Fibroblast of pulmonary artery (primary cell): ENCODE data around the gene NKAIN2.

Experiments used
- DNase-seq: peaks from one replicate; pipeline ENCODE4 v3.0.0-alpha.2; 2010; ENCODE audit warnings: low read depth
- H3K4me3 ChIP-seq: replicated peaks from 2 replicates; pipeline ENCODE4 v1.5.1; 2011; ENCODE audit warnings: low read depth, mild to moderate bottlenecking, control low read depth, low read length, moderate library complexity
- TF ChIP-seq, protein P1 (sequence below): IDR thresholded peaks from 2 replicates; pipeline ENCODE4 v1.5.1; 2011; ENCODE audit warnings: mild to moderate bottlenecking, control low read depth, low read length, inconsistent platforms; ENCODE audit errors: missing control alignments

The NKAIN2 gene

DNA sequence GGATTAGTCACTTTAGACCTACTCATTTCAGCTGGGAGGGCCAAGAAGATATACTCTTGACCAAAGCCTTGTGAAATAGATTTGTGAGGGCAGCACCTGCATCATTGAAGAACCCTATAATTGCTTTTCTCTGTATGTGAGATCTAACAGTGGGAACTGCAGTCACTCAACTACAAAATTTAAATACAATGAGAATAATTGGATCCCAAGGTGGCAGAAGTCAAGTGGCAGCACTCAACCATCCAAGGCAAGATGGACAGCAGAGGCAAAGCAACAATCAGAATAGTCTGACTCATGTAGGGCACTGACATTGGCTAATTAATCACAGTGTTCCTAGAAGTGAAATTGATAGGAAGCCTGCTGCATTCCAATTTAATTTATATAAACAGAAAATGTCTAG is 8.9 kb upstream of the NKAIN2 start:
- TF ChIP-seq, protein P1, sequence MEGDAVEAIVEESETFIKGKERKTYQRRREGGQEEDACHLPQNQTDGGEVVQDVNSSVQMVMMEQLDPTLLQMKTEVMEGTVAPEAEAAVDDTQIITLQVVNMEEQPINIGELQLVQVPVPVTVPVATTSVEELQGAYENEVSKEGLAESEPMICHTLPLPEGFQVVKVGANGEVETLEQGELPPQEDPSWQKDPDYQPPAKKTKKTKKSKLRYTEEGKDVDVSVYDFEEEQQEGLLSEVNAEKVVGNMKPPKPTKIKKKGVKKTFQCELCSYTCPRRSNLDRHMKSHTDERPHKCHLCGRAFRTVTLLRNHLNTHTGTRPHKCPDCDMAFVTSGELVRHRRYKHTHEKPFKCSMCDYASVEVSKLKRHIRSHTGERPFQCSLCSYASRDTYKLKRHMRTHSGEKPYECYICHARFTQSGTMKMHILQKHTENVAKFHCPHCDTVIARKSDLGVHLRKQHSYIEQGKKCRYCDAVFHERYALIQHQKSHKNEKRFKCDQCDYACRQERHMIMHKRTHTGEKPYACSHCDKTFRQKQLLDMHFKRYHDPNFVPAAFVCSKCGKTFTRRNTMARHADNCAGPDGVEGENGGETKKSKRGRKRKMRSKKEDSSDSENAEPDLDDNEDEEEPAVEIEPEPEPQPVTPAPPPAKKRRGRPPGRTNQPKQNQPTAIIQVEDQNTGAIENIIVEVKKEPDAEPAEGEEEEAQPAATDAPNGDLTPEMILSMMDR = no peak
- DNase-seq = no peak
- no peak overlapping the region for H3K4me3 ChIP-seq

DNA sequence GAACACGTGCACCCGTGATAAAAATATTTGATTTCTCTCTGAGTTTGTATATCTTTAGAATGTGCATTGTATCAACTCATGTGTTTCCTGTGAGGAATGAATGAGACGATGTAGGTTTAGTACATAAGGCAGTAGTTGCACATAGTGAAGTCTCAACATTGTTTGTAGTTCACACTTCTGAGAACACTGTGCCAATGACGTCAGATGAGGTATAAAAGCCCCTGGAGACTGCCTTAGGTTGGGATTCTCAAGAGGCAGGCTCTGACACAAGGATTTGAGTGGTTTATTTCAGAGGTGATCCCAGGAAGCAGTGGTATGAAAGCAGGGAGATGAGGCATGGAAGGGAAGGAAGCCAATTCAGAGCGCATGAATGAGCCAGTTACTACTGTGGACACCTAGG is 2.6 kb upstream of the NKAIN2 start:
- no peak overlapping the region for H3K4me3 ChIP-seq
- DNase-seq = no peak
- TF ChIP-seq, protein P1 = no peak

DNA sequence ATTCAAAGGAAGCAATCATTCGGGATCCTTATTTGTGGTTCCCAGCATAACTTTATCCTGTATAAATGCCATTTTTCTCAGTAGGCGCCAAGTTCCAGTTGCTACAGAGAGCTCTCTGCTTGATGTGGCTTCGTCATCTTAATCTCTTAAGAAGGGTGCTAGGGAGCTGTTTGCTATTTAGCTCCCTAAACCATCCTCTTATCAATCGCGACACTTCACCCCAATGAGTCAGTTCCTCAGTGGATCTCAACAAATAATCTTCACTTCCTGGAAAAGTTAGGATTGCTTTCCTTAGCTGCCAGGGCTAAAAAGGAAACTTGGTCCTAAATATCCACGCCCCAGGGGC is 1.3 kb upstream of the NKAIN2 start:
- TF ChIP-seq, protein P1 = no peak
- no peak for DNase-seq
- no peak overlapping the region for H3K4me3 ChIP-seq

DNA sequence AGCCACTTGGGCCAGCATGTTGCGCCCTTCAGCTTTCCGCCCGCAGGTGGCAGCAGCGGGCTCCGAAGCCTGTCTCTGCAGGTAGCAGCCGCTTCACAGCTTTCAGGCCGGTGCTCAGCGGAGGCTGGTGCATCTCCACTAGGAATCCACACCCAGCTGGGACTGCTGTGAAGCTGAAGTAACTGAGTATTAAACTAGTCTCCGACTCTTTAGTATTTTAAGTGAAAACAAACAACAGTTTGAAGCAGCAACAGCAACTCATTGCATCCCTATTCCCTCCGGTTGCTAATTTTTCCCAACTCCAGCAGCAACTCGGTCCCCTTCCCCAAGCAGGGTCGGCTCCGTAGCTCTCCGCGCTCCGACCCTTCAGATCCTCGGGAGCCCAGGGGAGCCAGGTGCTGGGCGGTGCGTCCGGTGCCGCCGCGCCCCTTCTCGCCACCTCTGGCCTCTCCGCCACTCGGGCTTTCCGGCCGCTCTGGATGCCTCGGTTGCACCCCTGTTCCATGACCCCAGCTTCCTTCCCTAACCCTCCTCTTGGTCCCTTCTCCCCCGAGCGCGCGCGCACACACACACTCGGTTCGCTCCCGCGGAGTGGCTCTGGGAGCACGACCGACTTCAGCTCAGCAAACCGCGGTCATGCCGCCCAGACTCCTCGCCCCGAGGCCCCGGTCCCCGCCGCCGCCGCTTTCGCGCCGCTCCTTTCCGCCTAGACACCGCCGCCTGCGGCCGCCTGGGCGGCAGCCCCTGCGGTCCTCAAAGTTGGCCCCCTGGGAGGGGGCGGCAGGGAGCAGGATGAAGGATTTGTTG is 765 bp upstream of the NKAIN2 start:
- H3K4me3 ChIP-seq = peak overlapping the region; percentile 46
- TF ChIP-seq, protein P1 = peak; percentile 96
- peak; percentile 81 for DNase-seq

DNA sequence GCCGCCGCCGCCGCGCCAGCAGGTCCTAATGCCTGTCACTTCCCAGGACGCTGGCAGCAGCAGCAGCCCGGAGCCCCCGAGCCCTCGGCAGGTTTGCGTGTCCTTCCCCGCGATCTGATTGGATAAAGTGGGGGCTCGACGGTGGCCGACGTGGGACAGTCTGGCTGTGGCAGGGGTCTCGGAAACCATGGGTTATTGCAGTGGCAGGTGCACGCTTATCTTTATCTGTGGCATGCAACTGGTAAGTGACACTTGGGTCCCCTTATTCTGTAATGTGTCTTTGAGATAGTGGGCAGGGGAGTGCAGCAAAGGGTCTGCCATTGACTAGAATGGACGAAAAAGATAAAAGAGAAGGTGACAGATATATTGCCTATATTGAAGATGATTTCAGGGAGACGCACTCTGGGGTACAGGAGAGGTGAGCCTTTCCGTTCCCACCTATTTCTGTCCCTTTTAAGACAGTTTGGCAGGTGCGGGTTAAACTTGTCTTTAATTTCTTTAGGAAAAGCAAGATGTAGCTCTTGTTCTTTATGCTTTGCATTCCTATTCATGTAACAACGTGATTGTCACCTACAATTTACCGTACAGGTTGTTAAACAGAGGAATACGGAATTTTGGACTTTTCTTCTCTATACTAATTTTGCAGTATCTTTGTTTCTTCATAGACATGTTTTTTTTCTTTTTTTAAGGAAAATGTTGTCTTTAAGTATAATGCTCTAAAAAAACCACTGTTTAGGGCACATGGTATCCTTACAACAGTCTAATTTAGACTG is 535 bp downstream of the NKAIN2 start:
- peak overlapping the region; percentile 7 for H3K4me3 ChIP-seq
- TF ChIP-seq, protein P1 = no peak
- DNase-seq = no peak

DNA sequence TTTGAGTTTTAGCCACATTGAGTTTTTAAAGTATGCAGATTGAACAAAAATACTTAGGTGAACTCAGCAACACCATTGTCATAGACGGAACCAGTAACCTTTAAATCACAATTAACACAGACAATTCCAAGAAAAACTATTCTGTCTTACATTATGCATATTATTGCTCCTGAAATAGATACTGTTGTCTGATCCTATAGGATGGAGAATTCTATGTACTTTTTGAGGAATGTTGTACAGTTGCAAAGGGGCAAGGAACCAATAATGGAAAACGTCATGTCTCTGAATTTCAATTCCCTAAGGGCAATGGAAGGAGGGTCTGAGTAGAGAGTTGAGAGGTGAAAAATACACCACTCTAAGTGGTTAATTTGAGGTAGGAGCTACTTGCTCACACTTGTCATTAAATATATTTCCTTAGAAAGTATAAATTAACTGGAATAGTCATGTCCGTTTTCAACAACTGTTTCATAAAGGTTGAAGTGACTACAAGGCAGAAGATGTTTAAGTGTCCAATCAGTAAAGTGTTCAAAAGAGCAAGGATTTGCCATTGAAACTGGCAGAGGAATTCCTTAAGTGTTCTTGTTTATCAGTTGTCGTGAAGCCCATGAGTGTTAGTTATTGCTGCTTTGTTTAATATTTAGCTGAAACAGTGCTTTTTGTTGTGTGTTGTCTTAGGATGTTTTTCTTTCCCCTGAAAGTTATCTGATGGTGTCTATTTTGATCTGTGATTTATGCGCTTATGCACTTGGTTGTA is 1.3 kb downstream of the NKAIN2 start:
- no peak for DNase-seq
- TF ChIP-seq, protein P1 = no peak
- no peak overlapping the region for H3K4me3 ChIP-seq
